Stimulated activated naive CD8-positive, alpha-beta T cell treated with anti-CD3 and anti-CD28 coated beads, Interleukin-15, Interleukin-2, amounts not matched to agents 100 ng/mL and 50 ng/mL, for 24 hours (primary cell): ENCODE results near the gene RSPH10B2.
"Not testable (repeated sequence)": the region's sequence is repeated elsewhere in the genome, so short reads cannot be mapped to it uniquely, and the experiment has no call there.

Source experiments
- H3K27ac Mint-ChIP-seq: one replicate; pipeline ENCODE4 v1.8.0; 2021; ENCODE audit warnings: mild to moderate bottlenecking, mixed read lengths
- H3K27me3 Mint-ChIP-seq: one replicate; pipeline ENCODE4 v1.8.0; 2021; ENCODE audit warnings: mixed read lengths
- H3K36me3 Mint-ChIP-seq: one replicate; pipeline ENCODE4 v1.8.0; 2021; ENCODE audit warnings: low read depth, mixed read lengths
- H3K4me1 Mint-ChIP-seq: one replicate; pipeline ENCODE4 v1.8.0; 2021; ENCODE audit warnings: low read depth, mixed read lengths
- H3K4me3 Mint-ChIP-seq: one replicate; pipeline ENCODE4 v1.8.0; 2021; ENCODE audit warnings: mild to moderate bottlenecking, mixed read lengths
- H3K9me3 Mint-ChIP-seq: one replicate; pipeline ENCODE4 v1.8.0; 2021; ENCODE audit warnings: mixed read lengths

Gene RSPH10B2

DNA sequence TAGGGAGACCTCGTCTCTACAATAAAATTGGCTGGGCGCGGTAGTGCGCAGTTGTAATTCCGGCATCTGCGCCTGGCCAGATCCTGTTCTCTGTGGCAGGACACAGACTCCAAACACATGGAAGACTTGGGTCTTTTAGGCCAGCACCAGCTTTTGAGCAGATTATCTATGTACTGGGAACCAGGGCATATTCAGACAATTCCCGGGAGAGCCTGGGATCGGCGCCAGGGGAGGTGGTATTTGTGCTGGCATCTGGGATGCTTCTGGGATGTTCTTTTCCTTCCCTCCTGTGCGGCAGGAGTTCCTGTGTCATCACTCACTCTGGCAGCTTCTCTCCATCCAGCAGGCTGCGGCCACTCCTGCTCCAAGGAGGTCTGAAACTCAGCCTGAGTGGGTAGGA lies 15.5 kb upstream of the RSPH10B2 start:
- not testable (repeated sequence) for H3K4me3 Mint-ChIP-seq, H3K4me1 Mint-ChIP-seq, H3K27me3 Mint-ChIP-seq, H3K27ac Mint-ChIP-seq, H3K9me3 Mint-ChIP-seq
- H3K36me3 Mint-ChIP-seq: peaks cover 58% of the 10 kb centered on the region

DNA sequence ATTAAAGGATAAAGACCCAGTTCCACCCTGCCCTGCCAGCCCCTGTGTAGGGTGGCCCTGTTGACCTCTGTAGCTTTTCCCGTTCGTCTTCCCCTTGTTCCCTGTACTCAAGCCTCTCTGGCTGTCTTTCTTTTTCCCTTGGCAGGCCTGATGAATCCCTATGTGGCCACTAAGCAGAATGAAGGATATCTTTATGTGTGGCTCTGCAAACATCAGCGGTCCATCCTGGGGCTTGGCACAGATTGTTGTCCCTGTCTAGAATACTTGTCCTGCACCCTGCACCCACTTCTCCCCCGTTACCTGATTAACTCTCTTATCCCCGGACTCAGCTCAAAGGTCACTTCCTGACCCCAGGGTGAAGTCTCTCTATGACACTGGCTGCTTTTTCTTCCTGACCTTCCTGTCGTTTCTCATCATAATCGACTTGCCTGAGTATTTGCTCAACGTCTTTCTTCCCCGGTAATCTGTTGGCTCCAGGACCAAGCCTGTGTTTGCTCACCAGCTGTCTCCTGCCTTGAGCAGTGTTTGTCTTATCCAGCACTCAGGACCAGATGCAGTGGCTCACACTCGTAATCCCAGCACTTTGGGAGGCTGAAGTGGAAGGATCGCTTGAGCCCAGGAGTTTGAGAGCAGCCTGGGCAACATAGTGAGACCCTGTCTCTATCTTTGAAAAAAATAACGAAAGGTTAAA lies 9.3 kb upstream of the RSPH10B2 start:
- H3K27ac Mint-ChIP-seq, H3K4me1 Mint-ChIP-seq, H3K9me3 Mint-ChIP-seq, H3K4me3 Mint-ChIP-seq, H3K27me3 Mint-ChIP-seq: not testable (repeated sequence)
- H3K36me3 Mint-ChIP-seq: peaks cover 26% of the 10 kb centered on the region

DNA sequence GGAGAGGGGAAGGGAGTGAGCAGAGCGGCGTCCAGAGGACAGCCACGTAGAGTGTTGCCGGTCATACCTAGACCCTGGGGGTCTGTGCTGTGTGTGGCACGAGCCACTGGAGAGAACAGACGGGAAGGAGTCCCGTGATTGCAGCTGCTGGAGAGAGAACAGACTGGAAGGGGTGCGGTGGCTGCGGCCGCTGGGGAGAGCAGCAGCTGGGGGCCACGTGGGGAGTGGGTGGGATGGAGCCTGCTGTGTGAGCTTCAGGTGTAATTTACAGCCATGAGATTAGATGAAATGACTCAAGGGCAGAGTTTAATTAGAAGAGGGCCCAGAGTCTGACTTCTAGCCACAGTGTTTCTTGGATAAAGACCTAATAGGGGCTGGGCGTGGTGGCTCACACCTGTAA lies 4.6 kb upstream of the RSPH10B2 start:
- not testable (repeated sequence) for H3K4me1 Mint-ChIP-seq, H3K27ac Mint-ChIP-seq, H3K4me3 Mint-ChIP-seq, H3K9me3 Mint-ChIP-seq, H3K27me3 Mint-ChIP-seq
- peaks cover 10% of the 10 kb centered on the region for H3K36me3 Mint-ChIP-seq

DNA sequence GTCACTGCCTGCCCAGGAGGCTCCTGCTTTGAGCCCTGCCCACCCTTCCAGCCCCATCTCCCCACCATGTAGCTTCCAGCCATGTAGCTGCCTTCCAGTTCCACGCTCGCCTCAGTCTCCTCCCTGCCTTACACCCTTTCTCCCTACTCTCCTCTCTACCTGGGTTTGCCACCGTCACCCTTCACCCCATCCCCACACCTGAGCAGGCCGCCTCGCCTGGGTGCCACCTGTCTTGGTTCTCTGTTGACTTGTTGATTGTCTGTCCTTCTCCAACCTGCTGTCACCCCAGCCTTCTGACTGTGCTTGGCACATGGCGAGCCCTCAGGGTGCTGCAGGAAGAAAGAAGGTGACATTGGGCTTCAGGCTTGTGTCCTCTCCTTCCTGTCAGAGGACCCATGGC lies 3.7 kb upstream of the RSPH10B2 start:
- not testable (repeated sequence) for H3K9me3 Mint-ChIP-seq, H3K36me3 Mint-ChIP-seq, H3K27ac Mint-ChIP-seq, H3K4me3 Mint-ChIP-seq, H3K4me1 Mint-ChIP-seq, H3K27me3 Mint-ChIP-seq

DNA sequence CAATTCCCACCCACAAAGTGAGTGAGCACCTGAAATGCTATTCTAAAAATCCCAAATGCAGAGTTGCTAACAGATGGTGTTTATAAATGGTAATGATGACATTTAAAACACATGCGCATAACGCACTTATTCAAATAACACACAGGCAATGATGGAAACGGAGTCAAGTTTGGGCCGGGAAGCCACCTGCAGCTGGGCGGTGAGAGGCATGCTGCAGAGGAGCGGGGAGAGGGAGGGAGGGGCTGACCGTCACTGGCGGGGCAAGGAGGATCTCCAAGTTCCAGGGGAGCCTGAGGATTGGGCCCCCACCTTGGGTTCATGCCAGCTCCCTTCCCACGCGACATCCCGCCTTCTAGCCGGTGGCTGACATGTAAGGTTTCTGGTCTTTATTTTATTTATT lies 7.3 kb downstream of the RSPH10B2 start:
- not testable (repeated sequence) for H3K27me3 Mint-ChIP-seq, H3K4me1 Mint-ChIP-seq, H3K27ac Mint-ChIP-seq, H3K36me3 Mint-ChIP-seq, H3K9me3 Mint-ChIP-seq, H3K4me3 Mint-ChIP-seq

DNA sequence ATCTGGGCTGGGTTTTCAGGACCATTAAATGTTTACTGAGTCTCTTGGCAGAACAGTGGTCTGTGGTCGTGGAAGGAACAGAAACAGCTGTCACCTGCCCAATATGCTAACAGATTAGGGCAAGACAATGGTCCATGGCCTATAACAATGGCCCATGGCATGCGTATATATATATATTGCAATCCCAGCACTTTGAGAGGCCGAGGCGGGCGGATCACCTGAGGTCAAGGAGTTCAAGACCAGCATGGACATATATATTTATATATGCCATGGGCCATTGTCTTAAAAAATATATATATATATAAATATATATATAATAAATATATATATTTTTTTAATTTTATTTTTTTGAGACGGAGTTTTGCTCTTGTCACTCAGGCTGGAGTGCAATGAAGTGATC lies 27.7 kb downstream of the RSPH10B2 start:
- H3K9me3 Mint-ChIP-seq, H3K27me3 Mint-ChIP-seq, H3K36me3 Mint-ChIP-seq, H3K27ac Mint-ChIP-seq, H3K4me3 Mint-ChIP-seq, H3K4me1 Mint-ChIP-seq: not testable (repeated sequence)

DNA sequence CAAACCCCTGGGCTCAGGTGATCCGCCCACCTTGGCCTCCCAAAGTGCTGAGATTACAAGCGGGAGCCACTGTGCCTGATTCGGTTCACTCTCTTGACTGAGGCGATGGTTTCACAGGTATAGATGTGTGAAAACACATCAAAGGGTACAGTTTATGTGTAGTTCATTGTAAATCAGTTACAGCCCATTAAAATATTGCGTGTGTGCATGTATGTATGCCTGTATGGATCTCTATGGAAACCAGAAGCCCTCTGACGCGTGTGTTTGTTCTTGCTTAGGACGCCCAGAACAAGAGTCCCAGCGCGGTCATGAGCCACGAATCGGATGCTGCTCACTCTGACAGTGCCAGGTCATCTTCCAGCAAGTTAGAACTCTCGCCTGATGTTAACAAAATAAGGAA lies 35.5 kb downstream of the RSPH10B2 start:
- not testable (repeated sequence) for H3K9me3 Mint-ChIP-seq, H3K27ac Mint-ChIP-seq, H3K4me3 Mint-ChIP-seq, H3K27me3 Mint-ChIP-seq, H3K36me3 Mint-ChIP-seq, H3K4me1 Mint-ChIP-seq

DNA sequence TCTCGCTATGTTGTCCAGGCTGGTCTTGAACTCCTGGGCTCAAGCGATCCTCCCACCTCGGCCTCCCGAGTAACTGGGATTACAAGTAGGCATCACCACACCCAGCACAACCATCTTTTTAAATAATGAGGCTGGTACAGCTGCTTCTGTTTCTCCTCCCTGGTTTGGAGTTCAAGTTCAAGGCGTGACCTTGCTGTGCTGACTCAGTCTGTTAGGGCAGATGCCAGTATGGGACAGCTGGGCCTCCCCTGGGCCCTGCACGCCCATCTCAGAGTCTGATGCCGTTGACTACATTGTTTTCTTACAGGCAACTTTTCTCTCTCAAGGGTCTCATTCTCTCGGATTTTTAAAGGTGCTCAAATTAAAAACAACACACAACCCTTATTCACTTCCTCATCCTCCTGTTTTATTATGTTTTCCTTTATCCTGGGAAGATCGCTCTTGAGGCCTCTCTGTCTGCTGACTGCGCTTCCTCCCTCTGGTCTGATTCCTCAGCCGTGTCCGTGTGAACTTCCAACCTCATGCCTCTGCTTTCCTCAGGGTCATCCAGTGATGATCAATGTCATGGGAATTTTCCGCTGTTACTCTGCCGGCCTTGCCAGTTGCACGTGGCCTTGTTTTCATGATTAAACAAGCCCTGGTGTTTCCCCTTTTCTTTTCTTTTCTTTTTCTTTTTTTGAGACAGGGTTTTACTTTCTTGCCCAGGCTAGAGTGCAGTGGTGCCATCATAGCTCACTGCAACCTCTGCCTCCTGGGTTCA lies 38.4 kb downstream of the RSPH10B2 start:
- not testable (repeated sequence) for H3K4me3 Mint-ChIP-seq, H3K27me3 Mint-ChIP-seq, H3K27ac Mint-ChIP-seq, H3K4me1 Mint-ChIP-seq, H3K9me3 Mint-ChIP-seq, H3K36me3 Mint-ChIP-seq

DNA sequence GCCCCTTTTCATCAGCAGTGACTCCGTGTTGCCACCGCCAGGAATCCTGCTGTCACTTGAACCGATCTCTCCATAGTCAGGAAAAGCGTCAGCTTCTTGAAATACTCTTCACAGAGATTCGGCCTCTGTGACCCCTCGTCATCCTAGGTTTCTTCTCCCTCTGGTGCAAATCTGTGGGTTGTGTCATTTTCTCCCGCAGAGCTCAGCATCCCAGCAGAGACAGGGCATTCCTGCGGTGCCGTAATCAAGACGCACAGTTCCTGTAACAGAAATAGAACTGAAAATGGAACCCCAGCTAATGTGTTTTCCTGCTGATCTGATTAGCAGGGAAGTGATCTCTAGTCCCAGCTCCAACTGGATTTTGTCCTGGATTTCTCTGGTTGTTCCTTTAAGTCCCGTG lies 40.4 kb downstream of the RSPH10B2 start:
- H3K9me3 Mint-ChIP-seq, H3K4me3 Mint-ChIP-seq, H3K36me3 Mint-ChIP-seq, H3K4me1 Mint-ChIP-seq, H3K27ac Mint-ChIP-seq, H3K27me3 Mint-ChIP-seq: not testable (repeated sequence)

DNA sequence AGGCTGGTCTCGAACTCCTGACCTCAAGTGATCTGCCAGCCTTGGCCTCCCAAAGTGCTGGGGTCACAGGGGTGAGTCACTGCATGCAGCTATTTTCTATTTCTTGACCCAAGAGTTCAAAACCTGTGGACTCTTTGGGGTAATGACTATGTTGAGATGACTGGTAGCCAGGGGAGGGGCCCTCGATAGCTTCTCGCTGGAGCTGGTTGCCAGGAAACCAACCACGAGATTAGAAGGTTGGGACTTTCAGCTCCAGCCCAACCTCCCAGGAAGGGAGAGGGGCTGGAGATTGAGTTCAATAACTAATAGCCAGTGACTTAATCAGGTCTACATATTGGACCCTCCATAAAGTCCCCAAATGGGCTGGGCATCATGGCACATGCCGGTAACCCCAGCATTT lies 43.3 kb downstream of the RSPH10B2 start:
- H3K4me3 Mint-ChIP-seq, H3K27me3 Mint-ChIP-seq: not testable (repeated sequence)

DNA sequence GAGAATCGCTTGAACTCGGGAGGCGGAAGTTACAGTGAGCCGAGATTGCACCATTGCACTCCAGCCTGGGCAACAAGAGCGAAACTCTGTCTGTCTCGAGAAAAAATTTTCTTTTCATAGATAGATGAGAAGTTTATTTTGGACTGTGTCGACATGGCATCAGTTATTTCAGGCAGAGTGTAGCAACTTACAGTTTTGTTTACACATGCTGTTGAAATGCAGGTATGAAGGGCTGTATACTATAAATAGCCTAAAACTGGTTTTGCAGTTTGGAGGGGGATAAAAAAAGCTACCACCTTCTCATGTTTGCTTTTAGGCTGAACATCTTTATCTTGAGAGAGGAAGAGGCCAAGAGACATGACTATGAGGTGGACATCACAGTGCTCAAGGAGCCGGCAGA lies 44.1 kb downstream of the RSPH10B2 start:
- H3K36me3 Mint-ChIP-seq, H3K4me3 Mint-ChIP-seq, H3K4me1 Mint-ChIP-seq, H3K27me3 Mint-ChIP-seq, H3K27ac Mint-ChIP-seq, H3K9me3 Mint-ChIP-seq: not testable (repeated sequence)

More for the DNA sequence above, 43.3 kb downstream of the RSPH10B2 start:
- H3K9me3 Mint-ChIP-seq, H3K27ac Mint-ChIP-seq, H3K4me1 Mint-ChIP-seq, H3K36me3 Mint-ChIP-seq: not testable (repeated sequence)

DNA sequence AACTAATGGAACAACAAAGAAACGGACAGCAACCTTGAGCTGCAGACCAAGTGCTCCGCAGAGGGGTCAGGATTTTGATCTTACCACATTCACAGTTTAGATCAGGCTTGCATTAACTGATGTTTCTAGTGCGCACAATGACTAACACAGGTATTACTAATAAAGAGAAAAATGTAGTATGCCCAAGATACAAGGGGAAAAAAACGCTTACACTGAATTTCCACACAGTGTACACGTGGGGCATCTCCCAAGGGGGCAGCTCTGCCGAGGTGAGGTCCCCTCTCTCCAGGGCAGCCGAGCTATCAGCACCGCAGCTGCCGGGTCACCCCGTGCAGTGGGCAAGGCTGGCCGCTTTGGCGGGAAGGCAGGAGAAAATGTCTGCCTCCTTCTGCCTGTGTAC lies 46.0 kb downstream of the RSPH10B2 start:
- not testable (repeated sequence) for H3K27ac Mint-ChIP-seq

DNA sequence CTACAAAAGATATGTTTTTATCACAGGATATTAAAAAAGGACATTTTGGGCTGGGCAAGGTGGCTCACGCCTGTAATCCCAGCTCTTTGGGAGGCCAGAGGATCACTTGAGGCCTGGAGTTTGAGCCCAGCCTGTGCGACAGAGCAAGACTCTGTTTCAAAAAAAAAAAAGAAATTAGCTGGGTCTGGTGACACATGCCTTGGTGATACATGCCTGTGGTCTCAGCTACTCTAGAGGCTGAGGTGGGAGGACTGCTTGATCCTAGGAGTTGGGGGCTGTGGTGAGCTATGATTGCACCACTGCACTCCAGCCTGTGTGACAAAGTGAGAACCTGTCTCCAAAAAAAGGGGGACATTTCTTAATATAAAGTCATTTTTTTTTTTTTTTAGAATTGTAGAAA lies 46.4 kb downstream of the RSPH10B2 start:
- H3K4me3 Mint-ChIP-seq, H3K4me1 Mint-ChIP-seq, H3K27me3 Mint-ChIP-seq, H3K36me3 Mint-ChIP-seq, H3K27ac Mint-ChIP-seq, H3K9me3 Mint-ChIP-seq: not testable (repeated sequence)

More for the DNA sequence above, 46.0 kb downstream of the RSPH10B2 start:
- not testable (repeated sequence) for H3K4me3 Mint-ChIP-seq, H3K4me1 Mint-ChIP-seq, H3K27me3 Mint-ChIP-seq, H3K36me3 Mint-ChIP-seq, H3K9me3 Mint-ChIP-seq

DNA sequence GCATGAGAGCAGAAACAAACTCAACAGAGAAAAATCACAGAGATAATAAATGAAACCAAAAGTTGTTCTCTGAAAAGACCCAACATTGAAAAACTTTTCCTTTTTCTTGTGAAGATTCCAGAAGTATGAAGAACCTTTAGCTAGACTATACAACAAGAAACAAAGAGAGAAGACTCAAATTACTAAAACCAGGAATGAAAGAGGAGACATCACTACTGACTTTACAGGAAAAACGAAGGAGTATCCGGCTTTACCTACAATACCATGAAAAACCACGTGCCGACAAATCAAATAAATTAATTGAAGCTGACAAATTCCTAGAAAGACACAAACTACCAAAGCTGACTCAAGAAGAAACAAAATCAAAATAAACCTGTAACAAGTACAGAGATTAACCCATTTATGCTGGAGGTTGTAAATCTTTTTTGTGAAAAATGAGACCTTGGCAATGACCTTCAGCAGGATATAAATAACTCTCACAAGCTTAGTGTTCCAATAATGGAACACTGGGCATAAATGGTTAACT lies 53.6 kb downstream of the RSPH10B2 start:
- not testable (repeated sequence) for H3K27ac Mint-ChIP-seq, H3K4me1 Mint-ChIP-seq, H3K4me3 Mint-ChIP-seq, H3K9me3 Mint-ChIP-seq, H3K27me3 Mint-ChIP-seq, H3K36me3 Mint-ChIP-seq

DNA sequence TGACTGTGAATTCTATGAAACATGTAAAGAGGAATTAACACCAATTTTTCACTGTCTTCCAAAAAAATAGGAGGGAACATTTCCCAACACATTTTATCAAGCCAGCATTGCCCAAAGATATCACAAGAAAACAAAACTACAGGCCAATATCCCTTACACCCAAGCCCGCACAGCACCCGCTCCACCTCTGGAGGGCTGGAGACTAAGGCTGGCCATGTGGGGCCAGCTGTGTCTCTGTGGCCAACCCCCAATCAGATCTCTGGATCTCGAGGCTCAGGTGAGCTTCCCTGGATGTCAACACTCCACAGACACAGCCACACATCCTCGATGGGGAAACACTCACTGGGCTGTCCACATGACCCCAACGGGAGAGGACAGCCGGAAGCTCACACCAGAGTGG lies 54.1 kb downstream of the RSPH10B2 start:
- not testable (repeated sequence) for H3K27ac Mint-ChIP-seq, H3K9me3 Mint-ChIP-seq, H3K4me1 Mint-ChIP-seq, H3K36me3 Mint-ChIP-seq, H3K27me3 Mint-ChIP-seq, H3K4me3 Mint-ChIP-seq

DNA sequence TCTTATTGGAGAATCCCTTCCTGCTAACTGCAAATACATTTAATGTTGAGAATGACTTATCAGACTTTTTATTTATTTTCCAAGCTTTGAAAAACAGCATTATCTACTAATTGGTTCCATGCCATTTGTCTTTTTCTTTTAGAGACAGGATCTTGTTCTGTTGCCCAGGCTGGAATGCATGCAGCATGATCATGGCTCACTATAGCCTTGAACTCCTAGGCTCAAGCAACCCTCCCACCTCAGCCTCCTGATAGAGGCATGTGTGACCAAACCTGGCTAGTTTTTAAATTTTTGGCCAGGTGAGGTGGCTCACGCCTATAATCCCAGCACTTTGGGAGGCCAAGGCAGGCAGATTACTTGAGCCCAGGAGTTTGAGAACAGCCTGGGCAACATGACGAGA lies 59.1 kb downstream of the RSPH10B2 start:
- H3K36me3 Mint-ChIP-seq: peaks cover 13% of the 10 kb centered on the region
- H3K4me1 Mint-ChIP-seq, H3K27ac Mint-ChIP-seq, H3K9me3 Mint-ChIP-seq, H3K4me3 Mint-ChIP-seq, H3K27me3 Mint-ChIP-seq: not testable (repeated sequence)
